HG02938 (cell line): ENCODE data around the gene REN.

Experiments used
- ATAC-seq: cut with Tn5 transposase; IDR thresholded peaks from one replicate; pipeline ENCODE4 v1.9.1; 2021; ENCODE audit warnings: mild to moderate bottlenecking, moderate library complexity; ENCODE audit not compliant: unreplicated experiment

REN gene

DNA sequence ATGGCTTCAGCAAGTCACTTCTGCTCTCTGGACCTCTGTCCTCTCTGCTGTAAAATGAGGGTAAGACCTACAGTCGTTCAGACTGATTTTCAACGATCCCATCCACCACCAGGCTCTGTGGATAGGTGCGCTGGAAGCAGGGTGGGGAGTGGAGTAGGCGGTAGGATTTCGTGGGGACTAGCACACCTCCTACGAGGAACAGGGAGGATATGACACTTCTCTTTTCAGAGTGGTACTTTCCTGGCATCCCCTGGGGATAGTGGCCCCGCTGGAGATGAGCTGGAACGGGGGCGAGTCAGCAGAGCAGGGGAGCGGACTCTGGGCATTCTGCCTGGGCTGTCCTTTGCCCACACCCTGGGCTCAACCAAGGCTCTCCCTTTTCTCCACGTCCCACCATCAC lies 32.0 kb downstream of the REN start:
- ATAC-seq, result no peak

GRCh38 chr1:204132718-204133117 lies 33.4 kb downstream of the REN start:
- ATAC-seq, result no peak

DNA sequence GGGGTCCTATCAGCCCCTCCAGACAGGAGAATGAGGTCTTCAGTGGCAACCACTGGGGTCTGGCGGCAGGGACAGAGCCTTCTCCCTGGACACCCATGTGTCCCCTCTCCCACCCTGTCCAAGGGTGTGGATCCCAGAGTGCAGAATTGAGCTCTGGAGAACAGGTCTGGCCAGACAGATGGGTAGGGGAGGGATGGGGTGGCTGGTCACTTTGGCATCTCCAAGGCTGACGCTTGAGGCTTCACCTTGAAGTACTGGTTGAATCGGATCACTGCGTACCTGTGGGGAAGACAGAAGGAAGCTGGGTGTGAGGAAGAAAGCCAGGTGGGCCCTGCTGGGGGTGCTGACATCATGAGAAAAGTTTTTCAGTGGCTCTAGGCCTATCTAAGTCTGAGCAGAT lies 34.2 kb downstream of the REN start:
- no peak for ATAC-seq

DNA sequence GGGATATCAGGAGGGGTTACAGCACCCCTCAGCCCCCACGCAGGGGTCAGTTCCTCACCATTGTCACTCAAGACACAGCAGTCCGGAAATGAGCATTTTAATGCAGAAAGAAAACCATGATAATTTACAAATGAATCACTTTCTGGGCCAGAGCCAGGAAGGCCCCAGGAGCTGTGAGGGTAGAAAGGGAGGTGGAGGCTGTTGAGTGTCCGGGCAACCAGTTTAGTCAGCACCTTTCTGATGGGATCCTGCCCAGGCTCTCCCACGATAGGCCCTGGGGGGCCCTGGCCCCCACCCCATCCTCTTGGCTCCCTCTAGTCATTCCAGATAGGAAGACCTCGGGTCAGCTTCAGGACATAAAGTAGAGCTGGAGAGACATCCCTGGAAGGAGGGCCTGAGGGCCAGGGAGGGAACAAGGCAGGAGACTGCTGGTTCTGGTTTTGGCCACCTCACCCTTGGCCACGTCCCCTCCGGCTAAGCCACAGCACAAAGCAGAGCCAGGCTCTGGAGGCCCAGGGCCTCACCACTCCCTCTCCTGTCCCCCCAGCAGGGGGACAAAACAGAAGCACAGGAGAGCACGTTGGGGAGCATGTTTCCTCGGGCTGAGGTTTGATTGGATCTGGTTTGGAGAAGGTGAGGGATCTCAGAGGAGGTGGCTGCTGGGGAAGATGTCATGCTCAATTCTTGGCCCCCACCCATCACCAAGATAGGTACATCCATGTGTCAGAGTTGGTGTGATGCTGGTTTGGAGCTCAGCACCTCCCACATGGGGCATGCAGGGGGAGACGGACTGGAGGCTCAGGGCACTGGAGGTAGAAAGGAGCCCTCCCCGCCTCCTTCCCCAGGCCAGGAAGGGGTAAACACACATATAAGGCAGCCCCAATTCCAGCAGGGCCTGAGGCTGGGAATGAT lies 34.9 kb downstream of the REN start:
- no peak for ATAC-seq

GRCh38 chr1:204130178-204130577 lies 36.0 kb downstream of the REN start:
- ATAC-seq, result no peak

DNA sequence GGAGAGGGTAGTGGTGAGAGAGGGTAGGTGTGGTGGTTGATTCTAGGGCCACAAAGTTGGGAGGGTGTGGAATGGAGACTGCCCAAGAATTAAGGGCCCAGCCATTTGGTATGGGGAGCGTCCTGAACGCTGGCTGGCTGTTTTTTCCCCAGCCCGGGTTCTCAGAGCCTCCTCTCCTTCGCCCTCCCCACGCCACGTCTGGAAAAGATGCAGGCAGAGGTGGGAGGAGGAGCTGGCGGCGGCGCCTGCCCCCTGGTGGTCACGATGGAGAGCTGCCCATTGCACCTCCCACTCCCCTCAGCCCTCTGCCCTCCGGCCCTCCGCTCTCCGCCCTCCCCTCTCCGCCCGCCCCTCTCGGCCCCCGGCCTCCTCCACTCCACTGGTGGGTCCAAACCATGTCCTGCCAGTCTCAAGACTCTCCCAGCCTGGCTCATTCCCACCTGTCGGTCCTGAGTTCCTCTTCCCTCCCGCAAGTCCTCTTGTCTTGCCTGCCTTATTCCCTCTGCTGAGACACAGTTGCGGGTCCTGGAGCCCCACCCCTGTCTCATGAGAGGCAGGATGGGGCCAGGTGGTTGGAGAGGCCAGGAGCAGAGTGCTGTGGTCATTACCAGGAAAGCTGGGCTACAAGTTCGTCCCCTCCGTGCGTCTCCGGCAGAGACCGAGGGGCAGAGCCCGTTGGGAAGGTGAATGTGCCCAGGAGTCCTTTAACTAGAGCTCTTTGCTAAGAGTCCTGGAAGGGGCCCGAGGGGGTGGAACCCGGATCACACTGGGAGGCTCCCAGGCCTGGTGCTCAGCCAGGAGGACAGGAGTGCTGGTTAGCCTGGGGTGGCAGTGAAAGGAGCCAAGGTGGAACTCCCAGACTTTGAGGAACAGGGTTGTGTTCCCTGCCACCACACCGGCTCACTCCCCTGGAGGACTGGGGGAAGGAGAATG lies 36.9 kb downstream of the REN start:
- ATAC-seq, result no peak

DNA sequence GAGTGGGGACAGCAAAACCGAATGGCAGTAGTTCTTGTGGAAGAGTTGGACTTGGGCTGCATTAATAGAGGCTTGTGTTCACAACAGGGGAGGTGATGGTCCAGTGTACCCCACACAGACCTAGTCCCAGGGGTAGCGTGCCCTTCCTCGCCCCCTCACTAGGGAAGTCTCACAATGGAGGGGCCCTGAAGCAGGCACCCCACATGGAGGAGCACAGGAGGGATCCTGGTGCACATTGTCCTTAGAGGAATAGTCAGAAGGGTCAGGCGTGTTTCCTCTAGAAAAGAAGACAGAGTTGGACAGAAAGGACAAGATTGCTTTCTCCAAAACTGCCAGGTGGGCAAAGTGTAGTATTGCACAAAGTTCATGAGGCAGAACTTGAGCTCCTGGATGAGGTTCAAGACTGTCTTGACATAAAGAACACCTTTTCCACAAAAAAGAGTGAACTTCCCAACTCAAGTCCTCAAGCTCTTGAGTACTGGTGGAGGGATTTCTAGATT lies 37.6 kb downstream of the REN start:
- ATAC-seq, result no peak

- no peak for ATAC-seq
Observed at GRCh38 chr1:204127597-204128242, 38.4 kb downstream of the REN start.

DNA sequence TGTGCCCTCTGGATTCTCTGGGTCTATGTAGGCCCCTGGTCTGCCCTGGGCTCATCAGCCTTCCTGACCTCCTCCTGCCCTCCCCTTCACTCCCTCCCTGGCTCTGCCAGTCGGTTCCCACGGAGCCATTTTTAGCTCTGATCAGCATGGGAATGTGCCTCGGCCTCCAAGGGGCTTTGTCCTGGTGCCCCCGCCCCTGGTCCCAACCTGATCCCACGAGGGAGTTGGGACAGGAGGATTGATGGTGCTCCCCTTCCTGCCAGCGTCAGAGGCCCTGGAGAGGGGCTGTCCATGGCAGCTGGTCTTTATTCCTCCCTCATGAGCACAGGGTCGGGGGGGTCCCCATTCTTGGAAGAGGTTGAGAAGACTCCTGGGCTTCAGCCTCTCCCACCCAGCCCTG lies 39.2 kb downstream of the REN start:
- no peak for ATAC-seq

DNA sequence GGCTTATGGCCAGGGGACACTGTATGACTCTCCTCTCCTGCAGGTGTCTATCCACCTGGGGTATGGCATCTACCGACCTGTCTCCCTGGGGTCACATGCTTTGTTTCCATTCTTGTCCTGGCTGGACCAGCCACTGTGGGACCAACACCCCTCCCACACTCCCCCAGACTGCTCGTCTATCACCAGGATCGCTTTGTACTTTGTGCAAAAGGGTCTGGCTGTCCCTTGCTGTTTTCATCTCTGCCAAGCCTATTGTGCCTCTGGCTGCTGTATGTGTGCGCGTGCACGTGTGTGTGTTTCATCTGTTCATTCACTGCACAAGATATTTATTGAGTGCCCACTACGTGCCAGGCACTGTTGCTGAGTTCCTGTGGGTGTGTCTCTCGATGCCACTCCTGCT lies 39.8 kb downstream of the REN start:
- no peak for ATAC-seq

DNA sequence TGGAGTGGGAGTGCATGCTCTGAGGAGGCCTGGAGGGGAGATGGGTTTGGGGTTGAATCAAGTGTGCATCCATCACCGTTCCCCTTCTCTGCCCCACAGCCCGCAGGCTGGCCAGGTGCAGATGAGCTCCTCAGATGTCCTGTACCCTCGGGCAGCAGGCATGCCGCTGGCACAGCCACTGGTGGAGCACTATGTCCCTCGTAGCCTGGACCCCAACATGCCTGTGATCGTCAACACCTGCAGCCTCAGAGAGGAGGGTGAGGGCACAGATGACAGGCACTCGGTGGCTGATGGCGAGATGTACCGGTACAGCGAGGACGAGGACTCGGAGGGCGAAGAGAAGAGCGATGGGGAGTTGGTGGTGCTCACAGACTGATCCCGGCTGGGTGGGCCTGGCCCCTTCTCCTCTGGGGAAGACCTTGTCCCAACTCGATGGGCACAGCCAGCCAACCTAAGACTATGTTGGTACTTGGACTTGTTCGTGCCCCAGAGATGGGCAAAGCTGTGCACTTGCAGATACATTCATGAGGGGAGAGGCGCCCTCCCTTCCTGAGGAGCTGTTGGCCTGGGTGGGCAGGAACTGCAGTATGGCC lies 40.3 kb downstream of the REN start:
- no peak for ATAC-seq

DNA sequence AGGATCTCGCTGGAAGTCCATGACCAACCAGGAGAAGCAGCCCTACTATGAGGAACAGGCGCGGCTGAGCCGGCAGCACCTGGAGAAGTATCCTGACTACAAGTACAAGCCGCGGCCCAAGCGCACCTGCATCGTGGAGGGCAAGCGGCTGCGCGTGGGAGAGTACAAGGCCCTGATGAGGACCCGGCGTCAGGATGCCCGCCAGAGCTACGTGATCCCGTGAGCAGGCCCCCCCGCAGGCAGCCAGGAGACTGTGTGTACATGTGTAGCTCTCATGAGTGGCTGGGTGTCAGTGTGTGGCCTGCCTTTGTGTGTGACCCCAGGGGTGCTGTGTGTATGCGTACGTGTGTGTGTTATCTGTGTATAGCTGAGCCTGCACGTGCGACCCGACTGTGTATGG lies 41.5 kb downstream of the REN start:
- no peak for ATAC-seq

DNA sequence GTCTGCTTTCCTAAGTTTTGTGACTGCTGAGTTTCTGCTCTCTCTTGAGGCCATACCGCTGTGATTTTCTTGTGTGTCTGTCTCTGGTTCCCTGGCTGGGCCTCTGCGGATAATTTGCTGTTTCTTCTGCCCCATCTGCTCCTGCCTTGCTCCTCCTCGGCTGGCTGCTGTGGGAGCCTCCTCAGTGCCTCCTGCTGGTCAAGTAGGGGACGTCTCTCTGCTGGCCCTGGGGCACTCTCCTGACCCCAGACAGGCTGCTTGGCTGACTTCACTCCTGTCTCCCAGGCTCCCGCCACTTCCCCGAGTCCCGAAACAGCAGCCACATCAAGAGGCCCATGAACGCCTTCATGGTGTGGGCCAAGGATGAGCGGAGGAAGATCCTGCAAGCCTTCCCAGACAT lies 42.8 kb downstream of the REN start:
- no peak for ATAC-seq

- ATAC-seq, result no peak
Observed at GRCh38 chr1:204121840-204122555, 44.1 kb downstream of the REN start.

GRCh38 chr1:204116539-204116938 lies 49.6 kb downstream of the REN start:
- ATAC-seq, result no peak

GRCh38 chr1:204115116-204115515 lies 51.0 kb downstream of the REN start:
- no peak for ATAC-seq

GRCh38 chr1:204114606-204115005 lies 51.5 kb downstream of the REN start:
- no peak for ATAC-seq

DNA sequence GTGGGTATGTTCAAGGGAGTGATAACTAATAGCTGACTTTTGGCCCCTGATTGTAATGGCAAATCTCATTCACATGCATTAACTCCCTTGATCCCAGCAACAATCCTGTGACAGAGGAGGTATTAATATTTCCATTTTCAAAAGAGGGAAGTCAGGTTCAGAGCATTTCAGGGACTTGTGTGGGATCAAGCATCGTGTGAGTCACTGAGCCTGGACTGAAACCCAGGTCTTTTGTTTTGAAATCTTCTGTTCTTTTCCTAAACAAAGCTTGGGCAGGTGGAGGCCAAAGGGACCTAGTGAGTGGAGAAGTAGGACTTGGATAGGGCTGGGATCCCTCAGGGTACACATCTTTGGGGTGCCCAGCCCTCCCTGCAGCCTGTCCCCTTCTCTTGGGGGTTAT lies 52.2 kb downstream of the REN start:
- ATAC-seq, result no peak

DNA sequence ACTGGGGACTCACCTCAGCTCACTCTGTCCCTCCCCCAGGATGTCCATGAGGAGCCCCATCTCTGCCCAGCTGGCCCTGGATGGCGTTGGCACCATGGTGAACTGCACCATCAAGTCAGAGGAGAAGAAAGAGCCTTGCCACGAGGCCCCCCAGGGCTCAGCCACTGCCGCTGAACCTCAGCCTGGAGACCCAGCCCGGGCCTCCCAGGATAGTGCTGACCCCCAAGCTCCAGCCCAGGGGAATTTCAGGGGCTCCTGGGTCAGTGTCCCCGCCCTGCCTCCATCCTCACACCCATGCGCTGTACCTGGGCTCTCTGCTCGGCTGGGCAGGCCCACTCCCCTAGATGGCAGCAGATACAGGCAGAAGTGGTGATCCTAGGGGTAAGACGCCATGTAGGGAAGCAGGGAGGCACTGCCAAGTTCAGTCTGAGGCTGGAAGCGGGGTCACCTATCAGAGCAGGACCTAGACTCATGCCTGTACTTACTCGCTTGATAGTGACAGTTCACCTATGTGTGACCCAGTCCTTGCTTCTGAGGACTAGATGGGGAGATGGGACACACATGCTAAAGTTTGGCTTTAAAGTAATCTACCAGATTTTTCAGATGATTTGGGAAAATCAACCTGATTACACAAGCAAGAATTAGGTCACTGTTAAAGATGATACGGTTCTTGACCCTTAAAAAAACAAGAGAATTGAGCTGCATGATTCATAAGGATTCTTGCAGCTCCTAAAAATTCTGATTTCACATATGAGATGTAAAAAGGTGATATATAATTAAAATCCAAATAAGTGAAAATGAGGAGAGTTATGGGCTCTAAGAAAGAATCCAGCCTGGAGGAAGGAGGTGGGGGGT lies 53.0 kb downstream of the REN start:
- ATAC-seq, result no peak
